Activated CD4-positive, alpha-beta T cell treated with anti-CD3 and anti-CD28 coated beads for 4 hours (primary cell): Measurements from ENCODE around the gene TRPC4.

Experiments
- DNase-seq, 2 donors: peaks; one replicate each; pipeline ENCODE4 v3.0.0-alpha.2; 2020

TRPC4 gene

GRCh38 chr13:37869756-37870488 lies at the start of gene TRPC4:
Gene TRPC4 (minus strand): TSS chr13:37869772. CDS start chr13:37783333, 86,439 bp downstream.
- DNase-seq: no peak

- DNase-seq: no peak
Observed at GRCh38 chr13:37918751-37919150, 49.2 kb upstream of the TRPC4 start.

- DNase-seq: no peak
Observed at GRCh38 chr13:37918116-37918714, 48.6 kb upstream of the TRPC4 start.

GRCh38 chr13:37914781-37915391 lies 45.3 kb upstream of the TRPC4 start:
- no peak for DNase-seq

- DNase-seq: no peak
Observed at GRCh38 chr13:37910790-37911189, 41.2 kb upstream of the TRPC4 start.

- no peak for DNase-seq
Observed at GRCh38 chr13:37906880-37907279, 37.3 kb upstream of the TRPC4 start.

GRCh38 chr13:37905736-37906135 lies 36.2 kb upstream of the TRPC4 start:
- DNase-seq: no peak

GRCh38 chr13:37899753-37900152 lies 30.2 kb upstream of the TRPC4 start:
- no peak for DNase-seq

GRCh38 chr13:37893321-37893720 lies 23.7 kb upstream of the TRPC4 start:
- DNase-seq: no peak

GRCh38 chr13:37889820-37890219 lies 20.2 kb upstream of the TRPC4 start:
- no peak for DNase-seq

- no peak for DNase-seq
Observed at GRCh38 chr13:37889102-37889501, 19.5 kb upstream of the TRPC4 start.

GRCh38 chr13:37886879-37887278 lies 17.3 kb upstream of the TRPC4 start:
- no peak for DNase-seq

- no peak for DNase-seq
Observed at GRCh38 chr13:37884674-37885073, 15.1 kb upstream of the TRPC4 start.

- no peak for DNase-seq
Observed at GRCh38 chr13:37884026-37884425, 14.5 kb upstream of the TRPC4 start.

- no peak for DNase-seq
Observed at GRCh38 chr13:37878921-37879320, 9.3 kb upstream of the TRPC4 start.

GRCh38 chr13:37878496-37878895 lies 8.9 kb upstream of the TRPC4 start:
- no peak for DNase-seq

GRCh38 chr13:37870895-37871550 lies 1.5 kb upstream of the TRPC4 start:
- no peak for DNase-seq

- no peak for DNase-seq
Observed at GRCh38 chr13:37870489-37870845, 895 bp upstream of the TRPC4 start.

- no peak for DNase-seq
Observed at GRCh38 chr13:37869506-37869755, 141 bp downstream of the TRPC4 start.

GRCh38 chr13:37868691-37869505 lies 674 bp downstream of the TRPC4 start:
- DNase-seq: no peak

- no peak for DNase-seq
Observed at GRCh38 chr13:37863708-37864107, 5.9 kb downstream of the TRPC4 start.

- DNase-seq: no peak
Observed at GRCh38 chr13:37835392-37835791, 34.2 kb downstream of the TRPC4 start.

GRCh38 chr13:37833411-37833810 lies 36.2 kb downstream of the TRPC4 start:
- DNase-seq: no peak
